Right atrium auricular region (tissue), 2 donors: ENCODE data around the gene ZNF485. TPM values are rescaled to one million over a fixed set of nuclear protein-coding genes. Genes with fewer than 3 reads are reported as not detected.

Experiments used
- DNase-seq: peaks from one replicate; pipeline ENCODE4 v3.0.0-alpha.2; 2019; ENCODE audit warnings: low spot score
- H3K27ac ChIP-seq, 2 donors: fragments of 200-600 bp; sonication (generic); 1 replicate in 1 of 2; 2 replicates in 1 of 2; pipeline ENCODE4 v1.5.1; 2016 to 2019
- H3K27me3 ChIP-seq, 2 donors: fragments of 200-600 bp; sonication (generic); one replicate each; pipeline versions ENCODE4 v1.5.1 to v1.6.0; 2017 to 2019
- H3K36me3 ChIP-seq: fragments of 200-600 bp; sonication (generic); one replicate; pipeline ENCODE4 v1.5.1; 2016
- H3K4me1 ChIP-seq, 2 donors: fragments of 200-600 bp; sonication (generic); one replicate each; pipeline versions ENCODE4 v1.5.1 to v1.6.0; 2017 to 2019
- H3K4me3 ChIP-seq, 2 donors: fragments of 200-600 bp; sonication (generic); 1 replicate in 1 of 2; 2 replicates in 1 of 2; pipeline ENCODE4 v1.5.1; 2017 to 2019; ENCODE audit warnings: mild to moderate bottlenecking in 1 of 2, moderate library complexity in 1 of 2
- H3K9me3 ChIP-seq, 2 donors: fragments of 200-600 bp; sonication (generic); one replicate each; pipeline ENCODE4 v1.5.1; 2019
- total RNA-seq, 2 donors: library from RNA; depleted of rRNA; stranded (reverse); fragments of >200 nt; gene quantifications; one replicate each; pipeline ENCODE4 v1.1.0, GENCODE V29; 2016
- TF ChIP-seq, protein P1 (sequence below), 2 donors: fragments of 200-600 bp; sonication (generic); IDR thresholded peaks; one replicate each; pipeline ENCODE4 v1.5.1; 2019; ENCODE audit warnings: antibody characterized with exemption in 2 of 2

Gene ZNF485
- total RNA-seq, 2 donors from 2014 or later = 0.98 to 1.1 TPM

- Histone ChIP-seq H3K36me3 (peaks cover 18% of the 10 kb centered on the region), H3K9me3 (peaks cover 0 to 1% of the 10 kb centered on the region in 2 donors), H3K27ac (no peak overlapping the region), H3K27me3 (no peaks in the 10 kb centered on the region), H3K4me1 (peaks cover 0 to 10% of the 10 kb centered on the region in 2 donors), H3K4me3 (no peak overlapping the region)
- no peak for DNase-seq
- TF ChIP-seq, protein P1, sequence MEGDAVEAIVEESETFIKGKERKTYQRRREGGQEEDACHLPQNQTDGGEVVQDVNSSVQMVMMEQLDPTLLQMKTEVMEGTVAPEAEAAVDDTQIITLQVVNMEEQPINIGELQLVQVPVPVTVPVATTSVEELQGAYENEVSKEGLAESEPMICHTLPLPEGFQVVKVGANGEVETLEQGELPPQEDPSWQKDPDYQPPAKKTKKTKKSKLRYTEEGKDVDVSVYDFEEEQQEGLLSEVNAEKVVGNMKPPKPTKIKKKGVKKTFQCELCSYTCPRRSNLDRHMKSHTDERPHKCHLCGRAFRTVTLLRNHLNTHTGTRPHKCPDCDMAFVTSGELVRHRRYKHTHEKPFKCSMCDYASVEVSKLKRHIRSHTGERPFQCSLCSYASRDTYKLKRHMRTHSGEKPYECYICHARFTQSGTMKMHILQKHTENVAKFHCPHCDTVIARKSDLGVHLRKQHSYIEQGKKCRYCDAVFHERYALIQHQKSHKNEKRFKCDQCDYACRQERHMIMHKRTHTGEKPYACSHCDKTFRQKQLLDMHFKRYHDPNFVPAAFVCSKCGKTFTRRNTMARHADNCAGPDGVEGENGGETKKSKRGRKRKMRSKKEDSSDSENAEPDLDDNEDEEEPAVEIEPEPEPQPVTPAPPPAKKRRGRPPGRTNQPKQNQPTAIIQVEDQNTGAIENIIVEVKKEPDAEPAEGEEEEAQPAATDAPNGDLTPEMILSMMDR (IDR thresholded peaks at IDR 0.05) = no peak
These were observed 4.4 kb downstream of the ZNF485 start for GRCh38 chr10:43610636-43611035.

DNA sequence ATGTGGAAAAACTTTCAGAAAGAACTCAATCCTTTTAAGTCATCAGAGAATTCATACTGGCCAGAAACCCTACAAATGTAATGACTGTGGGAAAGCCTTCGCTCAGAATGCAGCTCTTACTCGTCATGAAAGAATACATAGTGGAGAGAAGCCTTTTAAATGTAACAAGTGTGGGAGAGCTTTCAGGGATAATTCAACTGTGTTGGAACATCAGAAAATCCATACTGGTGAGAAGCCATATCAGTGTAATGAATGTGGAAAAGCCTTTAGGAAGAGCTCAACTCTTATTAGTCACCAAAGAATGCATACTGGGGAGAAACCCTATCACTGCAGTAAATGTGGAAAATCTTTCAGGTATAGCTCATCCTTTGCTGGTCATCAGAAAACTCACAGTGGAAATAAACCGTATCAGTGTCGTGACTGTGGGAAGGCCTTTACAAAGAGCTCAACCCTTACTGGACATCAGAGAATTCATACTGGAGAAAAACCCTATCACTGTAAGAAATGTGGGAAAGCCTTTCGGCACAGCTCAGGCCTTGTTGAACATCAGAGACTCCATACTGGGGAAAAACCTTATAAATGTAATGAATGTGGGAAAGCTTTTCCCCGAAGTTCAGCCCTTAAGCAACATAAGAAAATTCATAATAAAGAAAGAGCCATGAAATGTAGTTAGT, 10.6 kb downstream of the ZNF485 start:
- H3K27ac ChIP-seq = no peak overlapping the region
- no peak for DNase-seq
- peaks cover 20% of the 10 kb centered on the region for H3K36me3 ChIP-seq
- no peaks in the 10 kb centered on the region for H3K4me1 ChIP-seq
- H3K27me3 ChIP-seq = no peaks in the 10 kb centered on the region
- H3K9me3 ChIP-seq = peaks cover 0 to 20% of the 10 kb centered on the region in 2 donors
- TF ChIP-seq, protein P1 (IDR thresholded peaks at IDR 0.05) = no peak
- H3K4me3 ChIP-seq = no peak overlapping the region

GRCh38 chr10:43619368-43619767, 13.1 kb downstream of the ZNF485 start:
- H3K36me3 ChIP-seq = peaks cover 14% of the 10 kb centered on the region
- TF ChIP-seq, protein P1 (IDR thresholded peaks at IDR 0.05) = no peak
- H3K9me3 ChIP-seq = peaks cover 0 to 20% of the 10 kb centered on the region in 2 donors
- no peaks in the 10 kb centered on the region for H3K4me1 ChIP-seq
- no peak overlapping the region for H3K27ac ChIP-seq
- no peak overlapping the region for H3K4me3 ChIP-seq
- H3K27me3 ChIP-seq = no peaks in the 10 kb centered on the region
- DNase-seq = no peak

DNA sequence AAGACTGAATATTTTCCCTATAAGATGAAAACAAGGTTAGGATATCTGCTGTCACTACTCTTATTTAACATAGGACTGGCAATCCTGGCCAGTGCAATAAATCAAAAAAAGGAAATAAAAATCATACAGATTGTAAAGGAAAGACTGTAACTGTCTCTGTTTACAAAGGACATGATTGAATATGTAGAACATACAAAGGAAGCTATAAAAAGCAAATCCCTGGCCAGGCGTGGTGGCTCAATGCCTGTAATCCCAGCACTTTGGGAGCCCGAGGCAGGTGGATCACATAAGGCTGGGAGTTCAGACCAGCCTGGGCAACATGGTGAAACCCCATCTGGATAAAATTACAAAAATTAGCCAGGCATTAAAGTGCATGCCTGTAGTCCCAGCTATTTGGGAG, 15.8 kb downstream of the ZNF485 start:
- DNase-seq = no peak
- H3K9me3 ChIP-seq = peaks cover 0 to 5% of the 10 kb centered on the region in 2 donors
- H3K27me3 ChIP-seq = no peaks in the 10 kb centered on the region
- H3K4me1 ChIP-seq = no peaks in the 10 kb centered on the region
- no peak overlapping the region for H3K4me3 ChIP-seq
- no peak overlapping the region for H3K27ac ChIP-seq
- TF ChIP-seq, protein P1 (IDR thresholded peaks at IDR 0.05) = no peak
- H3K36me3 ChIP-seq = peaks cover under 1% of the 10 kb centered on the region

DNA sequence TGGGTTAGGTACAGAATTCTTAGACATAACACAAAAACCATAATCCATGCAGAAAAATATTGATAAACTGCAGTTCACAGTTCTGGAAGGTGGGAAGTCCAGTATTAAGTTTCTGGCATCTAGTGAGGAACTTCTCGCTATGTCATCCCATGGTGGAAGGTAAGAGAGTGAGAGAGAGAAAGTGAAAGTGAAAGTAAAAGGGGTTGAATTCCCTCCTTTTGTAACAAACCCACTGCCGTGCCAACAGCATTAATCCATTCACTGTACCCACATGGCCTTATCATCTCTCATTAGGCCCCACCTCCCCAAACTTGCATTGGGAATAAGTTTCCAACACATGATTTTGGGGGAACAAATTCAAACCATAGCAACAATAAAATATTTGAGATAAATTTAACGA, 17.1 kb downstream of the ZNF485 start:
- Histone ChIP-seq H3K4me3 (peak overlapping the region in 1 of 2 donors; percentile 31), H3K27me3 (no peaks in the 10 kb centered on the region), H3K4me1 (no peaks in the 10 kb centered on the region), H3K27ac (no peak overlapping the region), H3K36me3 (no peaks in the 10 kb centered on the region), H3K9me3 (no peaks in the 10 kb centered on the region)
- TF ChIP-seq, protein P1 (IDR thresholded peaks at IDR 0.05) = no peak
- DNase-seq = no peak

DNA sequence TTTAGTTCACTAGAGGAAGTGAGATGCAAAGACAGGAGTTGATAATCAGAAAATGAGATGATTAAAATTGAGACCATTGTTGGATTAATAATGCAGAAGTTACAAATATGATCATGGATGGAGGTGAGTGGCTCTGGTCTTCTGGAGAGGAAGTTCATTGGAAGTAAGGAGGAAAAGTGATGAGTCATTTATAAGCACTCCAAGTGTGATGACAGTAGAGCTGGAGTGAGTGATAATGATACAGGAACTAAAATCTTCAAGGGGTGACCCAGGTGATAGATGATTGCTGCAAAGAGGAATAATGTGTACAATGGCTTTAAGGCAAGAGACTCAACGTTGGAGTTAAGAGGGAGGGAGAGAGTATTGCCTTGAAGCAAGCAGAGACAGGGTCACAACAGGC, 21.7 kb downstream of the ZNF485 start:
- Histone ChIP-seq H3K27ac (no peak overlapping the region), H3K4me1 (no peaks in the 10 kb centered on the region), H3K4me3 (no peak overlapping the region), H3K36me3 (no peaks in the 10 kb centered on the region), H3K27me3 (no peaks in the 10 kb centered on the region), H3K9me3 (no peaks in the 10 kb centered on the region)
- TF ChIP-seq, protein P1 (IDR thresholded peaks at IDR 0.05) = no peak
- no peak for DNase-seq
